RKO (cell line): ENCODE measurements around the gene BMI1.
"Not testable (repeated sequence)": the region's sequence is repeated elsewhere in the genome, so short reads cannot be mapped to it uniquely, and the experiment has no call there.

ENCODE experiments used
- DNase-seq: peaks from one replicate; pipeline ENCODE4 v3.0.0-alpha.2; 2016; ENCODE audit warnings: low spot score

The BMI1 gene

DNA sequence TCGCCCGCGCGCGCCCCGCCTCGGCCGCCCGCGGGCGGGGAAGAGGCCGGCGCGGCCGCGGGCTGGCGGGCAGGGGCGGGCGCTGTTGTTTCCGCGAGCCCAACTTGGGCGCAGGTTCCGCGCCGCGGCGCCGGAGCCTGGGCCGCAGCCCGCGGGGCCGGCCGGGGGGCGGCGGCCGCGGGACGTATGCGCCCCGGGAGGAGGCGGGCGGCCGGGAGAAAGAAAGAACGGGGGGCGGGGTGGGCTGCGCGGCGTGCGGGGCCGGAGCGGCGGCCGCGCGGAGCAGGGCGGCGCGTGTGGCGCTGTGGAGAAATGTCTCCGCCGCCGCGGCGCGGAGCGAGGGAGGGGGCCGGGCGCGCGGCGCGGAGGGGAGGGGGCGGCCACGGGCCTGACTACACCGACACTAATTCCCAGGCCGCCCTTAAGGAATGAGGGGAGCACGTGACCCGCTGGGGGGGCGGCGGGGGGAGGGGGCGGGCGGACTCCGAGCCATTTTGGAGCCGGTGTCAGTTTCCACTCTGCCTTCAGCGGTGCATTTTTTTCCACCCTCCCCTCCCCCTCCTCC lies at the start of gene BMI1:
BMI1 (plus strand) TSS at position 509 of the 565 bp plus-strand sequence. CDS start 5,351 bp downstream, outside the sequence.
- DNase-seq: peak; percentile 90

DNA sequence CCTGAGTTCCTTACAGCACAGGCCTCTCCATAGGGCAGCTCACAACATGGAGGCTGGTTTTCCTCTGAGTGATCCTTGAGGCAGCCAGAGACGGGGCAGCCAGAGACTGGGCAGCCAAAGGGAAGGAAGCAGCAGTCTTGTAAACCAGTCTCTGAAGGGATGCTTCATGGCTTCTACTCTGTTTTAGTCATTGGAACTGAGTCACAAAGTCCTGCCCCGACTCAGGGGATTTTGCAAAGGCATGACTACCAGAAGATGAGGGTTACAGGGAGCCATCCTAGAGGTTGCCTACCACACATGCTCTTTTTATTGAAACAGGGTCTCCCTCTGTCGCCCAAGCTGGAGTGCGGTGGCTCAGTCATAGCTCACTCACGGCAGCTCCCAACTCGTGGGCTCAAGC lies 49.1 kb upstream of the BMI1 start:
- peak; percentile 51 for DNase-seq

DNA sequence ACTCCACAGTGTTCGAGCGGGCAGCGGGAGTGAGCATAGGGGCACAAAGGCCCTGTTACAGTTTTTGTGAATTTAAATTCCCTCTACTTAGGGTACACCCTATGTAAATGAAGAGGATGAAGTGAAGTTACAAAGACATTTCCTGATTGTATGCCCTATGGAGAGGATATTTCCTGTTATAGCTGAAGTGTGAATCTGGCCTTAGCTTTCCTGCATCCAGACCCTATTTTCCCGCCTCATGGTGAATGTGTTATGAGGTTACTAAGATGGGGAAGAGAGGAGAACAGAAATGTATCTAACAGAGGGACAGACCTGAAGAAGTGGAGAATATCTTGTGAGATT lies 42.5 kb upstream of the BMI1 start:
- peak; percentile 15 for DNase-seq

DNA sequence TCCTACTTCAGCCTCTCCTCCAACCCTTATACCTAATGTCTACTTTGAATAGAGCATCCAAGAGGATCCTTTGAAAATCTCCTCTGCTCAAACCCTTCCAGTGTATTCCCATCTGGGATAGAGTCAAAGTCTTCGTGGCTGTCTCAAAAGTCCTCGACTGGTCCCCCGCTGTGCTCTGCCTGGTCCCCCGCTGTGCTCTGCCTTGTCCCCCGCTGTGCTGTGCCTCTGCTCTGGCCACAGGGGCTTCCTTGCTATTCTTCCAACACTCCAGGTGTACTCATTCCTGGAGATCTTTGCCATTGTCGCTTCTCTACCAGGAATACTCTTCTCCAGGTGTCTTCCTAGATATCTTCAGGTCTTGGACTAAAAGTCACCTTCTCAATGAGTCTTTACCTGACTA lies 40.8 kb upstream of the BMI1 start:
- no peak for DNase-seq

GRCh38 chr10:22285130-22285529 lies 35.8 kb upstream of the BMI1 start:
- DNase-seq: no peak

- DNase-seq: no peak
These were observed 27.0 kb upstream of the BMI1 start for GRCh38 chr10:22293747-22294404.

GRCh38 chr10:22294694-22295093 lies 26.2 kb upstream of the BMI1 start:
- DNase-seq: no peak

DNA sequence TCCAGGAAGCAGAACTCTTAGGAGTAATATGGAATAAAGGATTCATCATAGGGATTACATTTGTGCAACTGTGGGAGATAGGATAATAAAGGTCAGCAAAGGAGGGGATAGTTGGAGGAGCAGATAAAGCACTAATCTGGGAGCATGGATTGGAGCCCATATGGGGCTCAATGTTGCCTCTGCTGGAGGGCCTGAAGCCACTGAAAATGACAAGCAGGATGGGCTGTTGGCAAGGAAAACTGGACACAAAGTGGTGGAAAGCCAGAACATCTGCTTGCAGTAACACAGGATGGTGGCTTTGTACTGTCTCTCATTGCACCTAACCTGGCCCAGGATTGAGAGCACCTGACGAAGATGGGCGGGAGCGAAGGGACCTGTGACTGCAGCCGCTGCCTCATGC lies 19.7 kb upstream of the BMI1 start:
- DNase-seq: no peak

DNA sequence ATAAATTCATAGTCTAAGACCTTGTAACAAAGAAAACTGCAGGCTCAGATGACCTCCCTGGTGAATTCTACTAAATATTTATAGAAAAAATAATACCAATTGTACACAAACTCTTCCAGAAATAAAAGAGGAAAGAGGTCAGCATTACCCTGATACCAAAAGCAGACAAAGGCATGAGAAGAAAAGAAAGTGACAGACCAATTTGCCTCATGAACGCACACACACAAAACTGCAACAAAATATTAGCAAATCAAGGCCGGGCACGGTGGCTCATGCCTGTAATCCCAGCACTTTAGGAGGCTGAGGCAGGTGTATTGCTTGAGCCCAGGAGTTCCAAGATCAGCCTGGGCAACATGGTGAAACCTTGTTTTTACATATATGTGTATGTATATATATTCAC lies 17.4 kb upstream of the BMI1 start:
- DNase-seq: no peak

DNA sequence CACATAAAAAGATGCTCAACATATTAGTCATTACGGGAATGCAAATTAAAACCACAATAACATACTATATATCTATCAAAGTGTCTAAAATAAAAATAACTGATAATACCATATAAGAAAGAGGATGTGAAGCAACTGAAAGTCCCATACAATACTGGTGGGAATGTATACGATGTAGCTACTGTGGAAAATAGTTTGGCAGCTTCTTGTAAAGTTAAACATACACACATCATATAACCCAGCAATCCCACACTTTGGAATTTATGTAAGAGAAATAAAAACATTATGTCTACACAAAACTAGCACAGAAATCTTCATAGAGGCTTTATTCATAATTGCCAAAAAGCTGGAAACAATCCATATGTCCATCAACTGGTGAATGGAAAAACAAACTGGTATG lies 15.2 kb upstream of the BMI1 start:
- DNase-seq: no peak

GRCh38 chr10:22308390-22308789 lies 12.5 kb upstream of the BMI1 start:
- peak; percentile 89 for DNase-seq

- DNase-seq: no peak
These were observed 11.5 kb upstream of the BMI1 start for GRCh38 chr10:22309180-22310000.

DNA sequence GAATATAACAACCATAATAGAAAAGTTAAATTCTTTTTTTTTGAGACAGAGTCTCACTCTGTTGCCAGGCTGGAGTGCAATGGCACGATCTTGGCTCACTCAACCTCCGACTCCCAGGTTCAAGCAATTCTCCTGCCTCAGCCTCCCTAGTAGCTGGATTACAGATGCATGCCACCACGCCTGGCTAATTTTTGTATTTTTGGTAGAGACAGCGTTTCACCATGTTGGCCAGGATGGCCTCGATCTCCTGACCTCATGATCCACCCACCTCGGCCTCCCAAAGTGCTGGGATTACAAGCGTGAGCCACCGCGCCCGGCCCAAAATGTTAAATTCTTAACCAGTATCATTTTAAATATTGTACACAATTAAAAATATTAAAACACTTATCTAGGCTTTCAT lies 10.9 kb upstream of the BMI1 start:
- DNase-seq: not testable (repeated sequence)

GRCh38 chr10:22310928-22311327 lies 10.0 kb upstream of the BMI1 start:
- no peak for DNase-seq

DNA sequence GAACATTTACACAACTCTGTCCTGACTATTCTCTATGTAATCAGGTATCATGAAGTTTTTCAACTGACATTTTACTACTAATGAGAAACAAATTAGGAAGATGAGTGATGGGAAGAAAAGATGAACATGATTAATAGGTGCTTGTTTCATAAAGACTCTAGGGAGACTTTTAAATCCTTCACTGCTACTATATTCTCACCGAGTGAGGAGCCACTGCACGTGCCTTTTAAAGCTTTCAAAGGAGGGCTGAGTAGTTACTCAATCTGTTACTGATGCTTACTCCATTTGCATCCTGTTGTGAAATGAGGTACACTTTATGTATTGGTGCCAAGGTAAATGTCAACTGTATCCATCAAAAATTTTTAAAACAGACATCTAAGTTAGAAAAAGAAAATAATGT lies 6.0 kb upstream of the BMI1 start:
- DNase-seq: peak; percentile 18

- peak; percentile 44 for DNase-seq
These were observed 5.2 kb upstream of the BMI1 start for GRCh38 chr10:22315455-22316285.

GRCh38 chr10:22316286-22317075 lies 4.4 kb upstream of the BMI1 start, which contains the start of gene COMMD3:
Gene COMMD3 (plus strand): TSS chr10:22316388. CDS start chr10:22316418, 30 bp downstream.
- DNase-seq: peak; percentile 89

GRCh38 chr10:22317076-22317370 lies 3.9 kb upstream of the BMI1 start:
- no peak for DNase-seq

DNA sequence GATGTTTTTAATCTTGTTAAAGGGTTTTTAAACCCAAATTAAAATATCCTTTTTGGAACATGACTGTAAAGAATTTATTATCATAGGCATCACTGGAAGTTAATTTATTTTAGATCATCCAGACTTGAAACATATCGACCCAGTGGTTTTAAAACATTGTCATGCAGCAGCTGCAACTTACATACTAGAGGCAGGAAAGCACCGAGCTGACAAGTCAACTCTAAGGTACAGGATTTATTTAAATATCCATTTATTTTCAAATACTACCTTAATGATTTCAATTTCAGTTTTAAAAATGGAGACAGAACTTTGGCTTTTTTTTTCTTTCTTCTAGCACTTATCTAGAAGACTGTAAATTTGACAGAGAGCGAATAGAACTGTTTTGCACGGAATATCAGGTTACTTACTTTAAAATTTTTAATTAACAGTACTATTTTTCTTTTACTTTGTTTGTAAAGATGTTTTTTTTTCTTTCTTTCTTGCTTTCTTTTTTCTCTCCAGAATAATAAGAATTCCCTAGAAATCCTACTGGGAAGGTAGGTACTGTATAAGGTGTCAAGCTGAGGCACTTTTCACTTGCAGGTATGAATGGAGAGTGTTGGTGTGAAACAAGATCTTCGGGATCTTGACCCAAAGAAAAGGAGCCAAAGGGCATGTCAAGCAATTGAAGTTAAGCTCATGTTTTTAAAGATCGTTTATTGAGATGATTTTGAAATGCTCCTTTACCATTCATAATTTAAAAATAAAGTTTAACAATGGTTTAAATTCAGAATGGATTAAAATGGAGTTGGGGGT lies 2.9 kb upstream of the BMI1 start:
- DNase-seq: peak; percentile 39

- DNase-seq: no peak
These were observed 2.1 kb upstream of the BMI1 start for GRCh38 chr10:22318772-22319171.

- DNase-seq: no peak
These were observed 1.3 kb upstream of the BMI1 start for GRCh38 chr10:22319547-22319979.
